Dedifferentiated amniotic fluid mesenchymal stem cell (primary cell): ENCODE data around the gene KIF6.
A peak's percentile ranks its signal among the peaks of the same experiment; 100 is the strongest.

Experiments used
- DNase-seq: peaks from one replicate; pipeline ENCODE4 v3.0.0-alpha.2; 2016; ENCODE audit errors: extremely low spot score

Gene KIF6

GRCh38 chr6:39347906-39348585 is 377.2 kb downstream of the KIF6 start:
- DNase-seq, result peak; percentile 43

DNA sequence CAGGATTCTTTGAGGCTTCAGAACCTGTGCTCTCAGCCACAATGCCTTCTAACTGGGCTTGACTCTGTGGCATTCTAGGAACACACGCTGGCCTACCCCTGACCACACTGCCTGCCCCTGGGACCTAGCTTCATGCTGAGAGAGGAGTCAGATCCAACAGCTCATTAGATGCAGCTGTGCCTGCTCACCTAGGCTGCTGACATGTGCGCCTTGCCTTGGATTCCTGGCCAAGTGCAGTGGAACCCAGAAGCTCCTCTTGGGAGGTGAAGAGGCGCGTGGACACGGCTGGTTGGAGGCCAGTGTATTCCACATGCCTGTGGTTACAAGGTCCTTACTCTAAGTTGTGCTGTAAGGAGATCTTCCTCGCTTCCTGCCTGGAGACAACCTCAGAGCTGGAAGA is 378.0 kb downstream of the KIF6 start:
- no peak for DNase-seq

DNA sequence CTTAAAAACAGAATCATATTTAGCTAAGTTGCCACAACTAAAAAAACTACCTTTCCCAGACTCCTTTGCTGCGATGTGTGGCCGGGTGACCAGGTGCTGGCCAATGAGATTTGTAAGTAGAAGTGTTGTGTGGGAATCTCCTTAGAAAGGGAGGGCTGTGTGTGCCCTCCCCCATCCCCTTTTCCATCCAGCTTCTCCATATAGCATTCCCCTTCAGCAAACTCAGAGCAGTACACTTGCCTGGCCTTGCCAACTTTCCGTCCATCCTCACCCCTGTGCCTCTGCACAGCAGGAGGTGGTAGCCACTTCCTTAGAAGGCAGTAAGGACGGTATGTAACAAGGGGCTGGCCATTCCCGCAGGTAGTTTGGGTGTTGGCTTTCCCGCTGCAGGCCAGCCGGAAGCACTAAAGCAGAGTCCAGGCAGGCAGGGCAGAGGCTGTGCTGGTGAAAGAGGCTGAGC is 380.4 kb downstream of the KIF6 start:
- DNase-seq, result no peak

GRCh38 chr6:39343396-39343870 is 381.8 kb downstream of the KIF6 start:
- no peak for DNase-seq

DNA sequence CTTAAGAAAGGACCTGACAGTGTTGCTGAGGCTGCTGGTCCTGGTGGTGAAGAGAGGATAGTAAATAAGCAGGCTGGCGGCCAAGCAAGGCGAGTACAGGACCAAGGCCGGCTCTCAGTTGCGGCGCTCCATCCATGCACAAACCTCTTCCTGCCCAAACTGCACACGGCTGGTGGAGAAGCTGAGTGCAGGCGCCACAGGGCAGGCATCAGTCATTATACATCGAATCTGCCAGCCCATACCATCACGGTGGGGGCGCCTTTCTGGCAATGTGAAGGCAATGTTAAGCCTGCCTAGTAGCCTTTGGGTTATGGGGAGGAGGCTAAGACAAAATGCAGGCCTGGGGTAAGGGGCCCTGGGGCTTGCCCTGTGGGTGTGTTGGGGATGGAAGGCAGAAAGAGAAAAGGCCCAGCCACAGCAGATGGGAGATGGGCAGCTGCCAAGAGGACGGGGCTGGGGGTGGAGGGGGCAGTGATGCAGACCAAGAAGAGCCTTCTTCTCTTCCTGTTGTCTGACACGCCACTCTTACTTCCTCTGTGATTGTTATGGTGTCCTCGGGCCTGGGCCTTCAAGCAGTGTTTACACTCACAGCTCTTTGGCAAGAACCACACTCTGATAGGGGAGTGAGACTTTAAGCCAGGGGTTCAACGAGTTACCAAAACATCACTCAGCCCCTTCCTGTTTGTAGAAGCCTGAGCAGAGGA is 382.4 kb downstream of the KIF6 start:
- DNase-seq, result no peak

GRCh38 chr6:39341937-39342336 is 383.3 kb downstream of the KIF6 start:
- no peak for DNase-seq

- no peak for DNase-seq
Observed at GRCh38 chr6:39341352-39341751, 383.9 kb downstream of the KIF6 start.

- DNase-seq, result no peak
Observed at GRCh38 chr6:39339868-39340550, 385.2 kb downstream of the KIF6 start.

DNA sequence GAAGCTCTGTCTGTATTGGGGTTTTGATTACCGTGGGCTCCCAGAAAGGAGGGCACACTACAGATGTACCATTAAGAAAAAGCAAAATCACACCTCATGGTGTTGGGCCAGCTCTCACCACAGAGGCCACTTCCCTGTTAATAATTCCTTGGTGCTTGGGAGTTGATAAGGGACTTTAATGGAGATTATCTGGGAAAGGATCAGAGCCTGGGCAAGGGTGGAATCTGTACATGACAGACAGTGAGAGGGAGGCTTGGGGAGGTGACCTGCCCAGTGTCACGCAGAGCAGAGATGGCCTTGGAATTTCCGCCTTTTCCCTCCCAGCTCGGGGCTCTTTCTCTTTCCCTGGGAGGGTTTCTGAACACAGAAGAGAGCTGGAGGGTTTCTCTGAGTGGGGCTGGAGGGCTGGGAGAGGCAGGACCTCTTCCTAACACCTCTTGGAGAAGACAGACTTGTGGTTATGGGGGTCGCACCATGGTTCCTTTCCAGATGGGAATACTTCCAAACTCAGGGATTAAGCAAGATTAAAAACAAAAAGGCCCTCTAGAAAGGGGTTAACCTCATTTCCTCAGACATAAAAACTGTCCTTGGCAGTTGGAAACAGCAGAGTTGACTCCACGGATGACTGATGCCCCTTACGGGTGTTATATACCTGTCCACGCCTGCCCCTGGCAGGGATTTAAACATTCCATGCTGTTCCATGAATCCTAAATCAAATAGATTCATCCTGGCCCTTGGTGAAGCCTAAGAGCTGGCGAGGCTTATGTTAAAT is 385.9 kb downstream of the KIF6 start:
- DNase-seq, result no peak

DNA sequence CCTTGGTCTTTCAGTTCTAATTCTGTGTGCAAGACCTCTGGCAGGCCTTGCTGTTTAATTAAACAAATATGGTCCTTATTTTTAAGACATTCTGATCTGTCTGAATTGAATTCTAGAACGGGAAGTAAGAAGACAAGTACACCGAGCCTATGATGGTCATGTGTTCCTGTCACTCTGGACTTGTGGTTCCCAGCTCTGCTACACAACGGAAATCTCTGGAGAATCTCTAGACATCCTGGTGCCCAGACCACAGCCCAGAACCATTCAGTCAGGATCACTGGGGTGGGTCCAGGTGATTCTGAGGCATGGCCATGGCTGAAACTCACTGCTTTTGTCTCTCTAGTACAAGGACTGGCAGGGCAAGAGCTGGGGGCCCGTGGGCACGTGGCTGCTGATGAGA is 386.8 kb downstream of the KIF6 start:
- DNase-seq, result no peak

DNA sequence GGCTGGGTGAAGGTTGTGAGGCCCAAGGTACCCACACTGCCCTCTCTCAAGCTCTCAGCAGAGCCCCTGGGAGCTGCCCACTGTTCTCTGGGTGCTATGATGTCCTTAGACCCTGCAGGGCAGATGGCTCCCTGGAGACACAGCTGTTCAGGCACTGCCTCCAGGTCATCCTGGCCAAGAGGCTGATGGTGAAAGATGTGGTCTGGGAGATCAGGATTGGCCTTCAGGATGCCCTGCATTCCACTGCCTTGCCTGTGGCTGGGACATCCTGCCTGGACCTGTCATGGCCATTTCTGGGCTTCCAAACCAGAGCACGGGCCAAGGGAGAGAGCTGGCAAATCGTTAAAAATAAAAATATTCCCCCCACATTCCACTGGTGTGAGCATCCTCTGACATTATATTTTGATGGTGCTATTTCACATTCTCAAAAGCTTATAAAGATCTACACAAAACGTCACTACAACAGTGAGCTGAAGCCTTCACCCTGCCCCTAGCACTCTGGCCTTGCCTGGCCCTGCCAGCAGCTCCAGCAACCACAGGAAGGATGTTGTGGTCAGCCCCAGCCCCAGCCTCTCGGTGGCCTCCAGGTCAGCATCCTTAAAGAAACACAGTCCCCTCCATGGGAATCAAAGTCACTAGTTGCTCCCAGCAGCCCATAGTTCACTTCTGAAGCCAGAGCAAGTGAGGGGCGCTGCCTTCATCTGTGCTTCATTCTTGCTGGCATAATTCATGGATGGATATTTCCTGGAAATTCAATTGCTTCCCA is 389.2 kb downstream of the KIF6 start:
- no peak for DNase-seq

- no peak for DNase-seq
Observed at GRCh38 chr6:39333644-39334438, 391.4 kb downstream of the KIF6 start.

GRCh38 chr6:39330476-39330875 is 394.7 kb downstream of the KIF6 start:
- no peak for DNase-seq

- DNase-seq, result no peak
Observed at GRCh38 chr6:39330057-39330456, 395.2 kb downstream of the KIF6 start.

- DNase-seq, result no peak
Observed at GRCh38 chr6:39328066-39328465, 397.1 kb downstream of the KIF6 start.

DNA sequence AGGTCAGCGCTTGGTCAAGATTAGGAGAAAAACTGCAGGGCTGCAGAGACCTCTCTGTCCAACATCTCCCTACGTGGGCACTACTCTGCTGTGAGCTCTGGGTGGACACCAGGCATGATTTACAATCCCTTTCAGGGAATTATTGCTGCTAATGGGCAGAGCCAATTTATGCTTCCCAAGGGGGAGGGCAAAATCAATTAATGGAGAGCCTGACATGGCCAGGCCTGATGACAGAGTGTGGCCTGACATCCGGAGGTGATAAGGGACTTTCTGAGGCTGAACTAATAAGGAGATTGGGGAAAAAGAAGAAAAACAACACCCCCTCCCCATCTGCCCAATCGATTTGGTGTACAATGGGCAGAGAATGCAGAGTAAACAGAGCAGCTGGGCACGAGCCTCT is 397.7 kb downstream of the KIF6 start:
- no peak for DNase-seq

- DNase-seq, result no peak
Observed at GRCh38 chr6:39322306-39322850, 402.8 kb downstream of the KIF6 start, which contains the start of gene KCNK16. TSS of gene KCNK16 (minus strand) at chr6:39322702. CDS start at chr6:39322540, 162 bp downstream.

- no peak for DNase-seq
Observed at GRCh38 chr6:39321761-39322160, 403.4 kb downstream of the KIF6 start.

- DNase-seq, result no peak
Observed at GRCh38 chr6:39320363-39320984, 404.7 kb downstream of the KIF6 start.
